GM18907 (cell line): ENCODE data around the gene RBBP9.
"Not testable (repeated sequence)": the region's sequence is repeated elsewhere in the genome, so short reads cannot be mapped to it uniquely, and the experiment has no call there.

ENCODE experiments used
- ATAC-seq: cut with Tn5 transposase; IDR thresholded peaks from one replicate; pipeline ENCODE4 v1.9.1; 2021; ENCODE audit warnings: mild to moderate bottlenecking, moderate library complexity; ENCODE audit not compliant: unreplicated experiment

RBBP9 gene

DNA sequence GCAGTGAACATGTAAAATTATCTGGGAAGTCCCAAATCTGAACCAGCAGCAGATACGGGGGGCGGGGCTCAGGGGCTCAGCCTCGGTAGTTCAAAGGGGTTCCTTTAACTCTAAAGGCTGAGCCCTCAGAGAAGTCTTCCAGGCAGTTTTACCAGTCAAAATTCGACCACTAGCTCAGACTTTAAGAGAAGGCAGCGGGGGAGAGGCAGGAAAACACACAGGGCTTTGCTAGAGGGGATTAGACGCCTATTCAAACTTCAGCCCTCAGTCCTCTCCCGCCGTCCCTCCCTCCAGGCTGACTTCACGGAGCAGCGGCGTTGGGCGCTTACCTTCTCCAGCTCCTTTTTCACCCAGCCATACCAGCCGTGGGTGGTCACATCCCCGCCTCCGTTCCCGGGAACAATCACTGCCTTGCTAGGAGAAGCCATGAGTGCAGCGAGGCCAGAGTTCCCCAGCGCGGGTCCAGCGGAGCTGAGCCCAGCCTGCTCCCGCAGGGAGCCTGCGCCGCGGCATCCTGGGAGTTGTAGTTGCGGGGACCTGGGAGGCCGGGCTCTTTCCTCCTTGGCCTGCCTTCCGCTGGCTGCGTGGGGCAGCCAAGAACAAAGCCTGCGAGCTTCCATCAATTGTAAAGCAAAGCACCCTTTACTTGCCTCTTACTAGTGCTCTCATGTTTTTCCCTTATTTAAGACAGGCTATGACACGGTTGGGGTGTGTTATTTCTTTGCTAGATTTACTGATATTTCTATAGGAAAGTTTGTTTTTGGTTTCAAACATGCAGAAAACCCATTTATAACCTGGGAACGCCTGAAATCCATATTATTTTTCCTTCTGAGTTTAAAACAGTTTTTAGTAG is at the start of gene RBBP9:
TSS of gene RBBP9 (minus strand) at position 486 of the 853 bp plus-strand sequence. CDS start at position 428, 58 bp downstream.
- peak; percentile 99 for ATAC-seq

GRCh38 chr20:18545566-18545965 is 48.5 kb upstream of the RBBP9 start:
- ATAC-seq: no peak

GRCh38 chr20:18543932-18544331 is 46.9 kb upstream of the RBBP9 start:
- ATAC-seq: no peak

GRCh38 chr20:18543216-18543615 is 46.2 kb upstream of the RBBP9 start:
- no peak for ATAC-seq

- ATAC-seq: no peak
Measured at GRCh38 chr20:18541741-18542140, 44.7 kb upstream of the RBBP9 start.

GRCh38 chr20:18537651-18538050 is 40.6 kb upstream of the RBBP9 start:
- ATAC-seq: no peak

GRCh38 chr20:18533978-18534644 is 37.1 kb upstream of the RBBP9 start:
- ATAC-seq: no peak

- no peak for ATAC-seq
Measured at GRCh38 chr20:18533491-18533890, 36.5 kb upstream of the RBBP9 start.

- no peak for ATAC-seq
Measured at GRCh38 chr20:18532626-18533025, 35.6 kb upstream of the RBBP9 start.

GRCh38 chr20:18529041-18529440 is 32.0 kb upstream of the RBBP9 start:
- no peak for ATAC-seq

GRCh38 chr20:18527836-18528235 is 30.8 kb upstream of the RBBP9 start:
- ATAC-seq: no peak

- ATAC-seq: no peak
Measured at GRCh38 chr20:18527339-18527738, 30.3 kb upstream of the RBBP9 start.

DNA sequence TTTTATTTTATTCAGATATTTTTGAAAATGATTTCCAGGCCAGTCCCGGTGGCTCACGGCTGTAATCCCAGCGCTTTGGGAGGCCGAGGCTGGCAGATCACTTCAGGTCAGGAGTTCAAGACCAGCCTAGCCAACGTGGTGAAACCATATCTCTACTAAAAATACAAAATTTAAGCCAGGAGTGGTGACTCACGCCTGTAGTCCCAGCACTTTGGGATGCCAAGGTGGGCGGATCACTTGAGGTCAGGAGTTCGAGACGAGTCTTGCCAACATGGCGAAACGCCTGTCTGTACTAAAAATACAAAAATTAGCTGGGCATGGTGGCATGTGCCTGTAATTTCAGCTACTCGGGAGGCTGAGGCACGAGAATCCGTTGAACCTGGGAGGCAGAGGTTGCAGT is 29.7 kb upstream of the RBBP9 start:
- ATAC-seq: not testable (repeated sequence)

DNA sequence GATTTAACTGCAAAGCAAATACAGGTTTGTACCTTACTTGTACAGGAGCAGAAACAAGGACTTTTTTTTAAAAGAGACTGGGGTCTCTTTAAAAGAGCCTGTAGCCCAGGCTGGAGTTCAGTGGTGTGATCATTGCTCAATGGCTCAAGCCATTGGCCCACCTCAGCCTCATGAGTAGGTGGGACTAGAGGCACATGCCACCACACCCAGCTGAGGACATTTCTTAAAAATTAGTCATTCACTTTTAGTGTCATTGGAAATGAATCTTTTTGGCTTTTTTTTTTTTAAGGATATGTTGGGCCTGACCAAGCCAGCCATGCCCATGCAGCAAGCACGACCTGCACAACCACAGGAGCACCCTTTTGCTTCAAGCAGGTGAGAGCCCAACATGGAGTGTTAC is 27.6 kb upstream of the RBBP9 start:
- ATAC-seq: no peak

DNA sequence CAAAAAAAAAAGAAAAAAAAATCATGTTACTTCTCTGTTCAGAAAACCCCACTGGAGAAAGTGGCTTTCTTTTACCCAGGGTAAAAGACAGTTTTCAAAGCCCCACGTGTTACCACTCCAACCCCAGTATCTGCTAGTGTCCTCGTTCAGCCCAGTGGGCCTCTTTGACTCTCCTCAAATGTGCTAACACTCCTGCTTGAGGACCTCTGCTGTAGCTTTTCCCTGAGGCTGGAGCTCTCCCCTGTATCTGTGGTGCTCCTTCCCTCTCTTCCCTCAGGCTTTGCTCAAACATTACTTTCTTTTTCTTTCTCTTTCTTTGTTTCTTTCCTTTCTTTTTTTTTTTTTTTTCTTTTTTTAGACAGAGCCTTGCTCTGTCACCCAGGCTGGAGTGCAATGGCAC is 26.0 kb upstream of the RBBP9 start:
- no peak for ATAC-seq

DNA sequence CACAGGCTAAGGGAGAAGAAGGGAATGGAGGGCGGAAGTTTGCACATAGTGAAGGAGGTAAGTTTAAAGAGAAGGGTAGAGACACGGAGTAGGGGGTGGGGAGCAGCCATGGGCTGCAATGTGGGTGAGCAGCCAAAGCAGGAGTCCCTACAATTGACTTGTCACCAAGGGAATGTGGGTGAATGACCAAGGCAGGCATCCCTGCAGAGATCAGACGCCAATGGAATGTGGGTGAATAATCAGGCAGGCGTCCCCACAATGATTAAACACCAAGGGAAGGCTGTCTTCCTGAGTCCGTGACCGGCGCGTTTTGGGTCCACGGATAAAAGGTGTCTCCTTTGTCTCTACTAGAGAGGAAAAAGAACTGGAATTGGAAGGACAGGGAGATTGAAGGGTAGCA is 25.0 kb upstream of the RBBP9 start:
- not testable (repeated sequence) for ATAC-seq

DNA sequence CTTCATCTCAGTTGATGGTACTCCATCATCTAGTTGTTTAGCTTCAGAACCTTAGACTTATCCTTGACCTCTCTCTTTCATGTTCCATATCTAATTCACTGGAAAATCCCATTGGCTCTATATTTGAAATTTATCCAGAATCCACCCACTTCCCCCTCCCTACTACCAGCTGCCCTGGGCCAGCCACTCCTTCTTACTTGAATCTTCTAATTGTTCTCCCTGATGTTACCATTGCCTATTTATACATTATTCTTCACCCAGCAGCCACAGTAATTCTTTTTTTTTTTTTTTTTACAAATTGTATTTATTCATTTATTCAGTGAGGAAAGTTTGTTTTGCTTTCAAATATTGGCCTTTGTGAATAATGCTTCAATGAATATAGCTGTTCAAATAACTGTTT is 18.9 kb upstream of the RBBP9 start:
- ATAC-seq: no peak

DNA sequence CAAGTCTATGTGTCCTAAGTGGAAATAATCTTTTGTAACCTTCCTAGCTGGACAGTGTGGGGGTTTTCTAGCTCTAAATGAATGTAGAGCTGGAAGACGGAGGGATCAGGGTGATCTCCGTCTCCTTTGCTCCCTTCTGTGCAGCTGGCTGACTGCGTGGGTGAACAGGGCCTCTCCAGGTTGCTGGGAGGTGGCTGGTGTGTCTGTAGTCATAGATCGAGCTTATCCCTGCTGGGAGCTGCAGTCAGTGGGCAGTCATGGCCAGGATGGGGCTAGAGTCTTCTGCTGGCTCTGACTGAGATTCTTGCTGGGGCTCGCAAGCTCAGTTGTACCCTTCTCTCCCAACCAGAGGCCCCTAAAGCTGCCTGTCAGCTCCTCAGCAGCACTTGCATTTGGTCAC is 17.1 kb upstream of the RBBP9 start:
- ATAC-seq: no peak

- ATAC-seq: no peak
Measured at GRCh38 chr20:18513208-18513607, 16.2 kb upstream of the RBBP9 start.

DNA sequence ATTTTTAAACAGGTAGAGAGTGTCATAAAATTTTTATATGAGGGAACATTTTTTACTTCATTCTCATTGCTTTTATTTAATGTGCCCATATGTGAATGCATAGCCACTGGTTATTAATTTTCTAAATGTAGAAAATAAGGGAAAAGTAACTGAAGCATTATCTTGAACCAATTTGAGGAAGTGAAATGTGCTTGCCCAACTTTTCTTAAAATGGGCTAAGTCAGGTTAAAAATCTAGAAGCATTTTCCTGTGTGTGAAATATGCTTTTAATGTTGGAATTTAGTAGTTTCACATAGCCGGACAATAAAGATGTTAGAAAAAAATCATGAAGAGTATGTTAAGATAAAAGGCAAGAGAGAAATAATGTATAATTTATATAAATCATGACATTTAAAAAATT is 14.5 kb upstream of the RBBP9 start:
- ATAC-seq: no peak

DNA sequence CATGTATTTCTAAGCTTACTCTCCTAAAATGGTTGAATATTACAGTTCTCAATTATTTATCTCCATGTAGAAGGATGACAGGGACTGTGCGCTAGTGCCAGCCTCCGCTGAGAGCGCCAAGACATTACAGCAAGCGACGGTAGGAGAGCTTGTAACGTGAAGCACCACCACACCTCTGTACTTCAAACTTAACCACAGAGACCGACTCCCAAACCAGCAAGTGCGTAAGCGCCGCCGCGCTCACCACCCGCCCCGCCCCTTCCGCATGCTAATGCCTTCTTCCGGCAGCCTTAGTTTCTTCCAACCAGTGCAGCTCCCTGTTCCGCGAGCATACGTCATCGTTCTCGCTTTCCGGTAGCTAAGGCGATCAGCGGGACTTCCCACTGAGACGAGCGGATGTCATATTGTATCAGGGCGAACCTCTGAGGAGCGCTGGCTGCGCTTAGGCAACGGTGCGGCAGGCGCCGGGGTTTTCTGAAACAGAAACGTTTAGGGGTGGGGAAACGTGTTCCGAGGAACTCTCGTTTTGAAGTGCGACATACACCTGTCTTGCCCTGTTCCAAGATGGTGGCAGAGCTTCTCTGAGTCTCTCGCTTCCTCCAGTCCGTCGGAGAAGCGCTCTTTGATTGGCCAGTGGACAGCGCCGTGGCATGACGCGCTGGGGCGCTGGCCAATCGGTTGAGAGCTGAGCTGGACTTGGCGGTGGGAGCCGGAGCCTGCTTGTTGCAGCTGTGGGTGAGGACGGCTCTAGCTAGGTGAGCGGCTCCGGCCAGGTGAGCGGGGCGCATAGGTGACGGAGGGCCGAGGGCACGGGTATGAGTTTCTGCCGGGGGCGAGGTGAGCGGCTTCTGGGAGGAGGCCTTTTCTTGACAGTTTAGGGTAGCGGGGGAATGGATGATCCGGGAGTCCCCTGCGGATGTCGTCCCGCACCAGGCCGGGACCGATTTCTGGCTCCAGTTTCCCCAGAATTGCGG is 10.5 kb upstream of the RBBP9 start, which contains the start of gene SEC23B:
TSS of gene SEC23B (plus strand) at position 723 of the 974 bp plus-strand sequence. CDS start 2,896 bp downstream, outside the sequence.
- peak; percentile 97 for ATAC-seq
